A673 (cell line): Measurements from ENCODE around the gene GID4. TPM values are rescaled to one million over a fixed set of nuclear protein-coding genes. Genes with fewer than 3 reads are reported as not detected.

Experiments
- BruUV-seq: library from RNA; stranded (reverse); fragments of 400-500 nt; replicated peaks from 2 replicates; lab custom pipeline; 2021; lab: Mats Ljungman, UMichigan
- CTCF ChIA-PET: fragments of 300-600 bp; sonication (Branson Sonifier 250); formaldehyde crosslinking; loops from one replicate; lab custom pipeline; 2022; ENCODE audit warnings: antibody characterized with exemption; lab: Charles Lee
- POLR2A ChIA-PET: fragments of 300-600 bp; sonication (Branson Sonifier 250); formaldehyde crosslinking; loops from one replicate; lab custom pipeline; 2022; ENCODE audit warnings: antibody characterized with exemption; ENCODE audit not compliant: low non-redundant PET; lab: Charles Lee
- DNase-seq: peaks from one replicate; pipeline ENCODE4 v3.0.0-alpha.2; 2015; ENCODE audit warnings: low spot score
- H3K27ac ChIP-seq: fragments of 200-600 bp; sonication (generic); 2 replicates; pipeline ENCODE4 v1.5.1; 2016; ENCODE audit warnings: mixed run types, low read depth, mild to moderate bottlenecking, mixed read lengths, antibody characterized with exemption, low read length; ENCODE audit not compliant: poor library complexity, severe bottlenecking
- H3K27me3 ChIP-seq: fragments of 200-600 bp; sonication (generic); replicated peaks from 2 replicates; pipeline ENCODE4 v1.6.1; 2017; ENCODE audit warnings: mixed run types, low read depth, mild to moderate bottlenecking, mixed read lengths, antibody characterized with exemption, low read length; ENCODE audit not compliant: insufficient read depth, poor library complexity
- H3K36me3 ChIP-seq: fragments of 200-600 bp; sonication (generic); 2 replicates; pipeline ENCODE4 v1.6.1; 2016; ENCODE audit warnings: mixed run types, mild to moderate bottlenecking, mixed read lengths, antibody characterized with exemption, low read length; ENCODE audit not compliant: insufficient read depth, poor library complexity, severe bottlenecking
- H3K4me1 ChIP-seq: fragments of 200-600 bp; sonication (generic); 2 replicates; pipeline ENCODE4 v1.6.1; 2017; ENCODE audit warnings: mixed run types, mild to moderate bottlenecking, mixed read lengths, antibody characterized with exemption, low read length; ENCODE audit not compliant: insufficient read depth, poor library complexity, severe bottlenecking
- H3K4me3 ChIP-seq: fragments of 200-600 bp; sonication (generic); 2 replicates; pipeline ENCODE4 v1.5.1; 2016; ENCODE audit warnings: low read depth, mixed run types, mild to moderate bottlenecking, mixed read lengths, low read length; ENCODE audit not compliant: poor library complexity, severe bottlenecking
- H3K9me3 ChIP-seq: fragments of 200-600 bp; sonication (generic); 2 replicates; pipeline ENCODE4 v1.6.1; 2016; ENCODE audit warnings: mixed run types, low read depth, mild to moderate bottlenecking, mixed read lengths, antibody characterized with exemption, low read length; ENCODE audit not compliant: poor library complexity, severe bottlenecking
- CTCF ChIP-seq: fragments of 300-800, 200-600 bp; sonication (generic); conservative IDR thresholded peaks from 2 replicates; pipeline ENCODE4 v1.5.1; 2017; ENCODE audit warnings: low read depth, mild to moderate bottlenecking, antibody characterized with exemption, low read length, moderate library complexity, mixed read lengths
- EZH2 ChIP-seq: fragments of 200-600 bp; sonication (generic); IDR thresholded peaks from 2 replicates; pipeline ENCODE4 v1.6.1; 2017; ENCODE audit warnings: borderline replicate concordance, low read depth, mild to moderate bottlenecking, mixed read lengths, antibody characterized with exemption, low read length; ENCODE audit not compliant: poor library complexity, severe bottlenecking
- intact Hi-C: fragments of 100-400 bp; cut with micrococcal nuclease; formaldehyde crosslinking; loops from one replicate; pipeline ENCODE4 v1.10.0; 2022; ENCODE audit not compliant: unreplicated experiment
- total RNA-seq: library from RNA; stranded (reverse); gene quantifications from 2 replicates; pipeline ENCODE4 v1.2.3, GENCODE V29; 2021

Gene GID4
- total RNA-seq, 1 experiment from 2014 or later: 14.0 TPM

- intact Hi-C loops: loop anchor here (5.0 to 10.0 kb wide), 2 partner anchors 543 to 680 kb away; partner anchors contain the start of gene RASD1
- no peaks in the 10 kb centered on the region for H3K27me3 ChIP-seq
- H3K4me3 ChIP-seq: peak overlapping the region; percentile 80
- no peak for TF ChIP-seq CTCF
- no peak for TF ChIP-seq EZH2
- no peaks in the 10 kb centered on the region for H3K36me3 ChIP-seq
- POLR2A ChIA-PET: no interaction called here
- no peak overlapping the region for H3K27ac ChIP-seq
- CTCF ChIA-PET: no interaction called here
- H3K4me1 ChIP-seq: no peaks in the 10 kb centered on the region
- no peaks in the 10 kb centered on the region for H3K9me3 ChIP-seq
- DNase-seq: no peak
- no TSS peak for BruUV-seq
Observed at GRCh38 chr17:18037486-18037885, 1.7 kb upstream of the GID4 start.

- no peak for DNase-seq
- H3K36me3 ChIP-seq: no peaks in the 10 kb centered on the region
- TF ChIP-seq CTCF: no peak
- TF ChIP-seq EZH2: no peak
- no peaks in the 10 kb centered on the region for H3K9me3 ChIP-seq
- POLR2A ChIA-PET: no interaction called here
- H3K27ac ChIP-seq: peak overlapping the region; percentile 80
- TSS peak; percentile 54 for BruUV-seq
- H3K4me3 ChIP-seq: peak overlapping the region; percentile 80
- H3K4me1 ChIP-seq: no peaks in the 10 kb centered on the region
- no peaks in the 10 kb centered on the region for H3K27me3 ChIP-seq
- intact Hi-C loops: loop anchor here (5.0 to 10.0 kb wide), 2 partner anchors 543 to 681 kb away; partner anchors contain the start of gene RASD1
- CTCF ChIA-PET: no interaction called here
Observed at GRCh38 chr17:18038149-18038850, 908 bp upstream of the GID4 start.

- TF ChIP-seq CTCF (no peak), EZH2 (no peak)
- DNase-seq: no peak
- H3K36me3 ChIP-seq: no peaks in the 10 kb centered on the region
- no peaks in the 10 kb centered on the region for H3K9me3 ChIP-seq
- no TSS peak for BruUV-seq
- H3K4me3 ChIP-seq: peak overlapping the region; percentile 80
- H3K27ac ChIP-seq: peak overlapping the region; percentile 80
- intact Hi-C loops: loop anchor here (5.0 to 10.0 kb wide), 2 partner anchors 545 to 682 kb away; partner anchors contain the start of gene RASD1
- H3K4me1 ChIP-seq: no peaks in the 10 kb centered on the region
- no peaks in the 10 kb centered on the region for H3K27me3 ChIP-seq
- CTCF ChIA-PET: no interaction called here
- POLR2A ChIA-PET: no interaction called here
Observed at GRCh38 chr17:18039535-18040260, 490 bp downstream of the GID4 start.
